Right ventricle myocardium inferior (tissue), 1 donor: ENCODE data around the gene C1QTNF12. TPM values are rescaled to one million over a fixed set of nuclear protein-coding genes. Genes with fewer than 3 reads are reported as not detected.

Experiments used
- ATAC-seq: fragments of 200-7000 bp; cut with Tn5 transposase; one replicate; pipeline ENCODE4 v1.9.1; 2020; ENCODE audit warnings: mild to moderate bottlenecking, moderate library complexity
- DNase-seq: peaks from one replicate; pipeline ENCODE4 v3.0.0; 2021; ENCODE audit errors: missing footprints
- intact Hi-C: fragments of 100-400 bp; cut with DNase I; formaldehyde crosslinking; loops from one replicate; pipeline ENCODE4 v1.11.0; 2022
- total RNA-seq: library from RNA; stranded (reverse); fragmentation: NEBNext Ultra II Directional; extraction: Animal tissue kit (Norgen Biotek cat#: 25700); gene quantifications from one replicate; pipeline ENCODE4 v1.2.1, GENCODE V29; 2021
- donor health status: DM: no; HTN: yes; CAD: no; lungs with severe emphysema.

Gene C1QTNF12
- total RNA-seq, 1 donor from 2014 or later: 0.57 TPM

DNA sequence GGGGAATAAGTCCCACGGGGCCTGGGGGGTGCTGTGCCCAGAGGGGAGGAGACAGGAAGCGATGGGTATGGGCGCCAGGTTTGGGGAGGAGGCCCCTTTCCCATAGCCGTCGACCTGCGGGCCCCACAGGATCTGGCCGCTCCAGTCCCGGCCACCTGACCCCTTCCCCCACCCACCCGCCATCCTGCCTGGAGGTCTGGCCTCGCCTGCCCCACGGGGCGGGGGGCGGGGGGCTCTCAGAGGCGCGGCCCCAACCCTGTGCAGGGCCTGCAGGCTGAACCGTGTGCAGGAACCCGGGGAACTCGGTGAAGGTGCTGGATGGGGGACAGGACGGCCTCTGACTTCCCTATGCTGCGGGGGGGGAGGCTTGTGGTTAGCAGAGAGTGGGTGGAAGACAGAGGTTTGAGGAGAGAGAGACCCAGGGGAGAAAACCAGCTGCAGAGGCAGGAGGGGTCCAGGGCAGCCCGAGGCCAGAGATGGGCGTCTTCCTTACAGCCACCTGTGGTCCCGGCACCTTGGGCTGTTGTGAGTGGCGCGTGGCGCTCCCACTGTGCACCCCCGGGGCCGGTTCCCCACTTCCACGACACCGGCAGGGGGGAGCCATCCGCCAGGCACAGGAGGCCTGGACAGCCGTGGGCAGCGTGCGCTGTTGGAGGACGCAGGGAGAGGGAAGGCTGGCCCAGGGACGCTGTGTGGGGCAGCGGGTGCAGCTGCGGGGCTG, 37.6 kb downstream of the C1QTNF12 start:
- intact Hi-C loops: no loop called here
- DNase-seq: peak; percentile 50
- ATAC-seq: no peak

- DNase-seq: no peak
- ATAC-seq: no peak
- intact Hi-C loops: no loop called here
Measured at GRCh38 chr1:1207571-1207892, 39.0 kb downstream of the C1QTNF12 start.

DNA sequence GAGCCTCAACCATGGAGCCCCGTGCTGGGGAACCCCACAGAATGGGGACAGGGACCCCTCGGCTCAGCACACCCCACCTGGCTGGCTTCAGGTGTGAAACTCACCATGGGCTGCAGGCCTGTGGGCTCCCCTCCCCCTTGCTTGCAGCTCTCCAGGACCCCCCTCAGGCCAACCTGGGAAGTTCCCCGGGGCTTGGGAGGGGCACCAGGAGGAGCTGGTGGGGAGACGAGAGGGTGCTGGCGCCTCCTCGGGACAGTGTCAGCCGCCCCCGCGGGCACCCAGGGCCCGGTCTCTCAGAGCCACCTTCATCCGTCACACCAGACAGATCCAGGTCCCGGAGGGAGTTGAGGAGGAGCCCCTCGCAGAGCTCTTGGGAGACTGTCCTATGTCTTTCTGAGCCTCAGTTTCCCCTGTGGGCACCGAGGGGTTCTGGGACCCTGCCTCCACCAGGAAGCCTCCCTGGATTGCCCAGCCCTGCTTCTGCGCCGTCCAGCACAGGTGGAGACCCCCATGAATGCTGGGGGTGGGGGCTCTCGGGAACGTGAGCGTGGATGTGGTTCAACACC, 39.5 kb downstream of the C1QTNF12 start:
- no peak for ATAC-seq
- DNase-seq: peak; percentile 23
- intact Hi-C loops: no loop called here

- DNase-seq (peak; percentile 44), ATAC-seq (no peak)
- intact Hi-C loops: no loop called here
Measured at GRCh38 chr1:1206376-1206965, 40.1 kb downstream of the C1QTNF12 start, which contains the start of gene TNFRSF18. Gene TNFRSF18, minus strand, starts transcription at chr1:1206592. Its CDS starts 21 bp downstream, at chr1:1206571.

DNA sequence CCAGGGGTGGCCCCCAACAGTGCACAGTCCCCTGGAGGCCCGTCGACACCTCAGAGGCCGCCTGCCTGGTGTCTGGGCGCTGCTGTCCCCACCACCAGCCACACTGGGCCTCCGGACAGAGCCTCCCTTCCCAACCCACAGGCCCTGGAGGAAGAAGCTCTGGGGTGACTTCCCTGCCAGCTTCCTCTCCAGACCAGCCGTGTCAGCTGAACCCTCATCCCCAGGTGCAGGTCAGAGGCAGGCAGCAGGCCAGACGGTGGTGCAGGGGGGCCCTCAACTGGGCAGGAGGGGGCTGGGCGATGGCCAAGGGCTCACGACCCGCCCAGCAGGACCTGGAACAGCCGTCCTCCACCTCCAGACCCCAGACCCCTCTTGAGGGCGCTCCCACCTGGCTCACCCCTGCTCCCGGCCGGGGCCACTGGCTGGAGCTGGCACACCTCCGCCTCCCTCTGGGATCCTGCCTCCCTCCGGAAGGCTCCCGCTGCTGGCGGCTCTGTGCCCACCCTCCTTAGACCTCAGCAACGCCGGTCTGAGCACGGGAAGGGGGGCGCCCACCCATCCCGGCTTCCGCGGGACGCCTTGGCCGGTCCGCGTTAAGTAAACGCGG, 40.6 kb downstream of the C1QTNF12 start:
- intact Hi-C loops: no loop called here
- ATAC-seq (no peak), DNase-seq (peak; percentile 53)

GRCh38 chr1:1204998-1205768, 41.3 kb downstream of the C1QTNF12 start:
- peak; percentile 48 for DNase-seq
- no peak for ATAC-seq
- intact Hi-C loops: no loop called here

DNA sequence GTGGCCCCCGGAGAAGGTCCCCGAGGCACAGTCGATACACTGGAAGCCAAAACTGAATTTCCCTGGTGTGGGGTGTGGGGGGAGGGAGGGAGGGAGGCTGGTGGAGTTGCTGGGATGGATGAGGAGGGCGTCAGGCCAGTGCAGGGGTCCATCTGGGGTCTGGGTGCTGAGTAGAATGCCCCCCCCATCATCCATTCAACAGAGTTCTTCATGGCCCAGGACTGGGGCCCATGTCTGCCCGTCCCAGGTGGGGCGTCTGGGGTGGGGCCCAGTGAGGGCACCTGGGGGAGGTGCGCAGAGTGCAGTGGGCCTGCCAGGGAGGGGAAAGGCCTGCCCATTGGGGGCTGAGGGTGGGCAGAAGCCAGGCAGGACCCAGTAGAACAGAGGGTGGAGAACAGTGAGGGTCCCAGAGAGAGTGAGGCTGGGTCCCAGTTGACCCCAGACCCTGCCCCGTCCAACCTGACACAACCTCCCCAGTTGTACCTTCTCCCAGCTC, 42.0 kb downstream of the C1QTNF12 start:
- no peak for ATAC-seq
- DNase-seq: peak; percentile 41
- intact Hi-C loops: no loop called here

- ATAC-seq: no peak
- peak; percentile 67 for DNase-seq
- intact Hi-C loops: no loop called here
Measured at GRCh38 chr1:1203561-1204424, 42.7 kb downstream of the C1QTNF12 start.

DNA sequence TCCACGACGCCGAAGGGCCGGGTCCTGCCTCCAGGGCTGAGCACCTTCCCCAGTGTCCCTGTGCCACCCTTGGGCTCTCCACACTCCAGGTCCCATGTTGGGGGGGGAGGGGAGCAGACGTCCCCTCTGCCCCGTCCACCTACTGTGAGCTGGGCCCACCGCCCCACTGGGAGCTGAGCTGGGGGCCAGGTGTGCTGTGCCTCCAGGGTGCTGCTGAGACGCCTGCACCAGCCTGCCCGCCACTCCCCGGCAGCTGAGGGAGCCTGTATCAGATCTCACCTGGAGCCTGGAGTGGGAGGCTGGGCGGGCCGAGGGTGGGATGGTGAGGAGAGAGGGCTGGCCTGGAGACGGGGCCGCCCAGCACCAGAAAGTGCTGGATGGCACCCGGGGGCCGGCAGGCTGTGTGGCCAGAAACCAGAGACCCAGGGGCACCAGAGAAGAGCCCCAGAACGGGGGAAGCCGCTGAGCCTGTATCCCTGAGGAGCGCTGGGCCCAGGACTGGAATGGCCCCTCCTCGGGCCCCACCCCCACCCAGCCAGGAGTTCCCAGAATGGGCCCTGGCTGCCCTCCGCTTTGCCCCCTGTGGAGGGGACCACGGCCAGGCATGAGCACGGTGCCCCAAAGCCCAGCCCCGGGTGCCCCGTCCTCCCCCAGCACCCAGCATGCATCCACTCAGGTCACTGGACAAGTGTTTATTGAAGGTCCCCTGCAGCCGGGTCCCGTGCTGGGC, 43.5 kb downstream of the C1QTNF12 start:
- peak; percentile 63 for DNase-seq
- no peak for ATAC-seq
- intact Hi-C loops: no loop called here

DNA sequence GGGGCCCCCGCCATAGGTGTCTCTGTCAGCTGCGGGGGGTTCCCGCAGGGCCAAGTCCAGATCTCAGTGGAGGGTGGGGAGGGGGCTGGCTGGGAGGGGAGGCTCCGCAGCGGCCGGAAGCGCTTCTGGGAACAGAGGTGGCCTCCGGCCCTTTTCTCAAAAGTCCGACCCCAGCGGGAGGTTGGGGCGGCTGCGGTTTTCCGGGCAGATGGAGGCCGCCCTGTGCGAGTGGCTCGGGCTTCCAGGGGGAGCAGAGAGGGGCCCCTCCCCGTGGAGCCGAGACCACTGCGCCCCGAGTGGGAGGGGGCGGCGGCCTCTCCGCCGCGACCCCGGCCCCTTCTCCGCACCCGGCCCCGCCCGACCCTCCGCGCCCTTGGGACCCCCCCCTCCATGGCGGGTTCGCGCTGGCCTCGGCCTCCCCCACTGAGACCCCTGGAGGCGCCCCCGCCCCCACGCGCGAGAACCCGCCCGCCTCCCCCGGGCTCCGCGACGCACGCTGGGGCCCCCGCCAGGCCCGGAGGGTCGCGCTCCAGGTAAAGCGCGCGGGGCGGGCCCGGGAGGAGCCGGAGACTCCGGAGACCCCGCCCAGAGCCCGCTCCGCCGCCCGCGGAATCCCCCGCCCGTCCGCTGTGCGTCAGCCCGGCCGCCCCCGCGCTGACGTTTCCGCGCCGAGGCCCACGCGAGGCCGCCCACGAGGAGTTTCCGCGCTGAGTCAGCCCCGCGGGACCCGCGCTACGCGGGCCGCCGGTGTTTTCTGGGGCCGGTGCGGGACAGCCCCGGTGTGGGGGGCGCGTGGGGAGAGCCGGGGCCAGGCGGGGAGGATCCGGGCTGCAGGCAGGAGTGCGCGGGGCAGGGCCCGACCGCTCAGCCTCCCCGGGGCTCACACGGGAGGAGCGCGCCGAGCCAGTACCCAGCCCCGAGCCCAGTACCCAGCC, 45.4 kb downstream of the C1QTNF12 start:
- DNase-seq (peak; percentile 67), ATAC-seq (peak; percentile 36)
- intact Hi-C loops: no loop called here

DNA sequence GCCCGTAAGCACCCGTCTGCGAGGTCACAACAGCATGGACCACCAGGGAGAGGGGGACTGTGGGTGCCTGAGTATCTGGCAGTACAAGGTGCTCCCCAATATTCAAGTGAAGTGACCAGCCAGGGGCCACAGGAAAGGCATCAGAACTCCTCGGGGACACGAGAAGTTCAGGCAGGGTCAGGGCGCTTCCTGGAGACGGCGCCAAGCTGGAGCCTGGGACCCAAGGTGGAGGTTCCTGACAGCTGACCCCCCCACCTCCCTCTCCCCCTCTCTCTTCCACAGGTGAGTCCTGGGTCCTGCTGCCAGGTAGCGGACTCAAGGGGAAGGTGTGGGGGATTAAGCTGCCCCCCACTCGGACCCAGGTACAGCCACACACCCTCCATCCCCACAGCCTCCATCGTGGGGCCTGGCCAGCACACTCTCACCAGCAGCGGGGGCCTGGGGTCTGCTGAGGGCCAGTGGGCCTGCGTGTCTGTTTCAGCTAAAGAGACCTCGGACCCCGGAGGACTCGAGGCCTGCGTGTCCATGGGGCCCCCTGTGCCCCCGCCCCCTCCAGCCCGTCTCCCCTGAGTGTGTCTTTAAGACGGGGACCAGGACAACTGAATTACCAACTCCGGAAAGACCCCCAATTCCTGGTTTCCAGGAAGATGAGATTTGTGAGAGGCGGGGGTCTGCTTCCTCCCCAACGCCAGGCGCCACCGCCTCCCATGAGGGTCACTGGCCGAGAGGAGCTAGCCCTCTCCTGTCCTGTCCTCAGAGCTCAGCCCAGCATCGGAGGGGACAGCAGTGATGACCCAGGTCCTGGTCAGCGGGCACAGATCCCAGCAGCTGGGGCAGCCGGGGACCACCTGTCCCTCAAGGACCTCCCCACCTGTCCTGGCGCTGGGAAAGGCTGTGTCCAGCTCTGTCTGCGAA, 46.3 kb downstream of the C1QTNF12 start:
- ATAC-seq: no peak
- DNase-seq: peak; percentile 60
- intact Hi-C loops: no loop called here

DNA sequence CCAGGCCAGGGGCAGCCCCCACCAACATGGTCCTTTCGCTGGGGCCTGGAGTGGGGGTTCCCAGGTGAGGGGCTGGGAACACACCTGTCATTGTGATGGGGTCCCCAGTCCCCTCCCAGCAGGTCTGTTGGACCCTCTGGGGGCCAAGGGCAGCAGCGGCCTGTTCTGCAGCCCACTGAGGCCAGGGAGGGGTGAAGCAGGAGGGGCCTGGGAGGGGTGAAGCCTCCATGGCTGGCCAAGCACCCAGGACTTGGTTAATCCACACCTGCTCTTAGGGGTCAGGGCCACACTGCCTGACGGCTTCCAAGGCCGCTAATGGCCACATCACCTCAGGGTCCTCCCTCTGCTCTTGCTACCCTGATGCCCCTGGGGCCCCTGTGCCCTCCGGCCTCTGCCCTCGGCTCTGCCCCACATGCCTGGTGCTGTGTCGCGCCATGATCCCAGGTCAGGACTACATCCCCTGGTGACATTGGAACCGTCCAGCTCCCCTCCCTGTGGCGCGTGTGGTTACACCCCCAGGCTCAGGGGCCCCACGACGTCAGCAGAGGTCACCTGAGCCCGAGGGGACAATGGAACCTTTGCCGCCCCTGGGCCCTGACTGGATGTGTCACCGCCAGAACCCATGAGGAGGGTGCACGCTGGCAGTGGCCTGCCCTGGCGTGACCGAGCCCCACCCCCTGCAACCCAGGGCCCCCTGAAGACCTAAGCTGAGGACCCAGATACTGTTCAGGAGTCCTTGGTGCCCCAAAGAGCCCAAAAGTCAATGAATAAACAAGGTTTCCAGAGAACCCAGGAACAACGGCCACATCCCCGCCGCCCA, 47.2 kb downstream of the C1QTNF12 start:
- ATAC-seq (no peak), DNase-seq (peak; percentile 27)
- intact Hi-C loops: no loop called here

DNA sequence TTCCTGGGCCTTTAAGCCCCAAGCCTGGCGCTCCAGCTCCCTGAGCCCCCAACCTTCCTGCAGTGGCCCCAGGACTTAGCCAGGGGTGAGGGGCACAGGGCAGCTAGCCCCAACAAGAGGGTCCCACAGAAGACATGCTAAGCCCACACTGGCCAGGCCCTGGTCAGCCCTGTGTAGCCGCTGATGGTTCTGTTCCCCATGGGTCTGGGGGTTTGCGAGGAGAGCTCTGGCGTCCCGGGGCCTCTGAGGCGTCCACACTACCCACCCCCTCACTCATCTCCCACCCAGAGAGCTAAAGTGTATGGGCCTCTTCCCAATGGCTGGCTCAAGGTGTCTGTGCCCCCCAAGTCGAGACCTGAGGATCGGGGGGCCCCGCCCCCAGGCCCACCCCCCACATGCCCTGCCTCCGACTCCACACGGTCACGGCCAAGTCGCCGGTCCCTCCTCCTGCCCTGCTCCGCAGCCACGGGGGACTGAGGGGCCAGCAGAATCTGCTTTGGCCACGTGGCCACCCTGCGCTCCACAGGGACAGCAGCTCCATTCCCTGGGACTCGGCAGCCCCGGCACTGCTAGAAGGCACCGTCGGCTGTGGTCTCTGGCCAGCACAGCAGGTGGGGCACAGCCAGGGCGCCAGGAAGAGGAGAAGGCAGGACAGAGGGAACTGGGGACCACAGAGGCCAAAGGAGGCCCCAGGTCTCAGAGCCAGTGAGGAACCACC, 47.9 kb downstream of the C1QTNF12 start:
- ATAC-seq (no peak), DNase-seq (peak; percentile 64)
- intact Hi-C loops: no loop called here
